ENCODE measurements around the gene CELSR1.
"Not testable (repeated sequence)": the region's sequence is repeated elsewhere in the genome, so short reads cannot be mapped to it uniquely, and the experiment has no call there.

CELSR1 gene

DNA sequence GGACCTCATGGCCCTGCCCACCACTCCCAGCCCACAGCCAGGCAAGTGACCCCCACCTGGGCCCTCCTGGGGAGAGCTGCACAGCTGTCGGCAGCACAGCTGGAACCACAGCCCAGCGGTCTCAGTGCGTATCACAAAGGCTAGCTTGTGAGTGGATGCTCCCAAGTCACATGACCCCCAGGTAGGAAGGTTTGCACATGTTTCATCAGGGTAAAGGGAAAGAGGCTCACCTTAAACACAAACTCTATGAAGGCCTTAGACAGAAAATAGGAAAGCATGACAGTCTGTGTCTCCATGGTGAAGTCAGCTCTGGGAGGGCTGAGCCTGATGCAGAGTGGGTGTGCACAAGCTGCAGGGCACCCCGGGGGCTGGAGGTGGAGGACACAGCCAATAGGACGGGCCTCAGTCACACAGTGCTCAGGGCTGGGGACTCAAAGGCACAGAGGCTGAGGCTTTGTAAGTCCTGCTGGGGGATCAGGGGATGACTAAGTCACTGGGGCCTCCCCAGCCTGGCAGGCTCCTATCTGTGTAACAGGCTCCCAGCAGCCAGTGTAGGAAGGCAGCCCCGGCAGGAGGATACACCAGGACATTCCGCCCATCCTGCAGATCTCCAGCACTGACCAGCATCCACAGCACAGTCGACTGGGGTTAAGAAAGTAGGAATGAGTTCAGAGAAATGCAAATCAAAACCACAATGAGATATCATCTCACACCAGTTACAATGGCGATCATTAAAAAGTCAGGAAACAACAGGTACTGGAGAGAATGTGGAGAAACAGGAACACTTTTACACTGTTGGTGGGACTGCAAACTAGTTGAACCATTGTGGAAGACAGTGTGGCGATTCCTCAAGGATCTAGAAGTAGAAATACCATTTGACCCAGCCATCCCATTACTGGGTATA lies 22.0 kb downstream of the CELSR1 start:
- no peak for DNase-seq (ENCODE audit: low read depth in 2 of 2)

DNA sequence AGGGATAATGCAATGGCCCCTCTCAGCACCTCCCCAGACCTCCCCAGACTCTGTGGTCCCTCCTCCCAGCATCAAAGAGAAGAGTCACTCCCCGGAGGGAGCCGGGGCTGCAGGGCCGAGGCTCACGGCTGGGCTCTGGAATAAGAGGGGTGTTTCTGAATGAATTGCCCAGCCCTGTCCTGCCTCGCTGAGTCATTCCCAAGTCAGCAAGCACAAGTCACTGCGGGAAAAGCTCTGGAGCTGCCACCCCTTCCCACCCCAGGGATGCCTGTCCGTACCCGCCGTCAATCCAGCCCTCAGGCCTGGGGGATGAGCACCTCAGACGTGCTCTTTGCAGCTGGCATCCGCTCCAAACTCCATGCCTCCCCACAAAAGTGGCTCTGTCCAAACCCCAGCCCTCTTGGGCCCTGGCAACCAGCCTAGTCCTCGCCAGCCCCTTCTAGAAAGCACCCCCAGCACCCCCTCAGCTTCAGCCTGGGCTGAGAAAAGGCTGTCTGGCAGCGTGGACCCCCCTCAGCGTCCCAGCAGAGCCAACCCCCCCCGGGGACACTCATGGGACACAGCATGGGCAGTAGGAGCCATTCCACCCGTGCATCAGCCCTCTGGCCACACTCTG lies 22.7 kb downstream of the CELSR1 start:
- DNase-seq (ENCODE audit: low read depth in 2 of 2), result no peak

DNA sequence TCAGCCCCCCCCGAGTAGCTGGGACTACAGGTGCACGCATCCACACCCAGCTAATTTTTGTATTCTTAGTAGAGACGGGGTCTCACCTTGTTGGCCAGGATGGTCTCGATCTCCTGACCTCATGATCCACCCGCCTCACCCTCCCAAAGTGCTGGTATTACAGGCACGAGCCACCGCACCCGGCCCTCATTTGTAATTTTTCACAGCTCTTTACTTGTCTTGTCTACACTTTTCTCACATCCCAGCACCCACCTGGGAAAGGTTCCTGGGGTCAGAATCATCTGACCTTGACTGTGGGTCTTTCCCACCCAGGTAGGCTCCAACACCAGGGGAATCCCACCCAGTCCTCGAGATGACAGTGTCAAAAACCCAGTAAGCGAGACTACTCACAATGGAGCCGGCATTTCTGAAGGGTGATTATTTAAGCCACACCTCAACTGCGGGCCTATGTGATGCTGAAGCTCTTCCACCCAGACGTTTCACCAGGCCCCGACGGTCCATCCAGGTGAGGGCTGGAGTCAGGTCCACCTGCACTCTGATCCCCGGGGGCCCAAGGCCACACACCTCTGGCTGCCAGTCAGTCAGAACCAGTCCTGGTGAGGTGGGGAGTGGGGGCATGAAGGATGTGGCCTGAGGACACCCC lies 23.4 kb downstream of the CELSR1 start:
- DNase-seq (ENCODE audit: low read depth in 2 of 2), result no peak

DNA sequence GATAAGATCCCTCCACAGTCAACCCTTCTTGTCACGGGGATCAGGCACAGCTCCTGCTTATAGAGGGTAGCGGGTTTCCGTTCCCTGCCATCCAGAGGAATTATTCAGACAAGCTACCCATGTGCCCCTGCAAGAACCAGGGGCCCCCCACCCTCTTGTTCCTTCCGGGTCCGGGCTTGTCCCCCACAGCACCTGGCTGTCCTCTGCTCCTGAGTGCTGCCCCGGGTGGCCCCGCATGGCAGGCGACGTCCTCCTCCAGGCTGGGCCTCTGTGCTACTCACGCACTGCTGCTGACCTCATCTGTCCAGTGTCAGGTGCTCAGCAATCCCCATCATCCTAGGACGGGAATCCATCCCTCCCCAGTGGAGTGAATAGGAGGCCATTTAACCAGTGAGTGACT lies 24.7 kb downstream of the CELSR1 start:
- no peak for DNase-seq (ENCODE audit: low read depth in 2 of 2)

DNA sequence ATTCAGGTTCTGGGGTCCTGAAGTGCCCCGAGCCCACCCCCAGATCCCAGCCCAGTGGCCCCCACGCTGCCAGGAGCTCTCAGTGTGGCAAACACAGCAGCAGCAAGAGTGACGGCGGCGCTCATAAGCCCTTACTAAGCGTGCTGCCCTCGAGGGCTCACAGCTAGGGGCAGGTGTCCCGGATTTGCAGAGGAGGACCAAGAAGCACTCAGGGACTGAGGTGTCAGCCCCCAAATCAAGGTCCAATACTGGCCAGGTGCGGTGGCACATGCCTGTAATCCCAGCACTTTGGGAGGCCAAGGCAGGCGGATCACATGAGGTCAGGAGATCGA lies 25.4 kb downstream of the CELSR1 start:
- DNase-seq (ENCODE audit: low read depth in 2 of 2), result no peak

DNA sequence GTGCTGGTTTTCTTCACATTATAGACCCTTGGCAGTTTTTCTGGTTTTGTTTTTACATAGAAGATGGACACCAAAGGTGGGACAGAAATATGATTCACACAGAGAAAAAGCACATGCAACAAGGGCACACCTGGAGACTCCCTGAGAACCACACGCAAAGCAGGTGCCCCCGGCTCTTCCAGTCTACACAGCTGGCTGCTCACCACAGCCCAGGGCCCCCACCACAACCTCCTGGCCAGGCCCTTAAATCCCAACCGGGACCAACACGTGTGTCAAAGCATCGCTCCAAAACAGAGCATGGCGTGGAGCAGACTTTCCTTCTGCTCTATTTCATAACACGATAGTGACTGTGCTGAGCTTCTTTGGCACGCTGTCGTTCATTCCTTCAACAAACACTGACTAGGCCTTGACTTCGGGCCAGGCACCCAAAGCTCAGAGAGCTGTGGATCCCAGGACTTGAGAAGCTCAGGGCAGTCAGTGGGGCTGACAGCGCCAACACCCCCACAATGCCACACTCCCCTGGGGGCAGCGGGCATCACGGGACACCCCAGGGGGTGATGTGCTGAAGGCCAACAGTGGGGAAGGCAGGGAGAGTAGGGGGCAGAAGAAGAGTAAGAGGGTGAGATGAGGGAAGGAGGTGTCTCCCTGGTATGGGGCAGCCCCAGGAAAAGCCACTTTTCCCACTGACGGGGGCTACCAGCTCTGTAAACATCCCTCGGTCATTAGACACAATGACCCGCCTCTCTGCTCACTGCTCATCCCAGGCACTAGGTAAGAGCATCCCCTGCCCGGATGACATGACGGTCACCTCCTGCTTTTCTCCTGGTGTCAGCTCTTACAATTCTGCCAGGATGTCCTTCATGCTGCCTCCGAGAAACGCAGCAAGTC lies 26.0 kb downstream of the CELSR1 start:
- no peak for DNase-seq (ENCODE audit: low read depth in 2 of 2)

DNA sequence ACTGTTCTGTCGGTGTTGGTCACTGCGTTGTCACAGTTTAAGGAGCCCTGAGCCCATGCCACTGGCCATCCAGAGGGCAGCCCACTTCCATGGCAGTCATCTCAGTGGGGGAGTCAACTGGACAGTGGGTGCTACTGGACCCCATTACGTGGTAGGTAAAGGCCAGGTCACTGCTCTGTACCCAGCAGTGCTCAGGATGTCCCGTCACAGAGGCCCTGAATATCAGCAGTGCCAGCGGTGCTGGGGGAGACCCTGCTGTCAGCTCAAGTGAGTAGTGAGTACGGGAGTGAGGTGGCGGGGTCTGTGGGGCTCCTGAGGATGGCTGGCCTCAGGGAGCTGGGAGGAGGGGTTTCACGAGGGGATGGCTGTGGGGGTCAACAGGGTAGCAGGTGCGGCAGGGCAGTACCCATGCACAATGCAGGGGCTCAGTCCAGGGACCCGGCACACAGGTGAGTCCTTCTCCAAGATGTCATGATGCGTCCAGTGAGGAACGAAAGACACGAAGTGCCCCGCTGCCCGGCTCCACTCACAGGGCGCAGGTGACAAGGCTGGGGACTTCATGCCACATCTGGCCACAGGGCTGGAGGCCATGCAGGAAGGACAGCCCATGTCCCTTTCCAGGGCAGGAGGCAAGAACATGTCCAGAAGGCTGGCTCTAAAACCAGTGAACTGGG lies 27.9 kb downstream of the CELSR1 start:
- no peak for DNase-seq (ENCODE audit: low read depth in 2 of 2)

DNA sequence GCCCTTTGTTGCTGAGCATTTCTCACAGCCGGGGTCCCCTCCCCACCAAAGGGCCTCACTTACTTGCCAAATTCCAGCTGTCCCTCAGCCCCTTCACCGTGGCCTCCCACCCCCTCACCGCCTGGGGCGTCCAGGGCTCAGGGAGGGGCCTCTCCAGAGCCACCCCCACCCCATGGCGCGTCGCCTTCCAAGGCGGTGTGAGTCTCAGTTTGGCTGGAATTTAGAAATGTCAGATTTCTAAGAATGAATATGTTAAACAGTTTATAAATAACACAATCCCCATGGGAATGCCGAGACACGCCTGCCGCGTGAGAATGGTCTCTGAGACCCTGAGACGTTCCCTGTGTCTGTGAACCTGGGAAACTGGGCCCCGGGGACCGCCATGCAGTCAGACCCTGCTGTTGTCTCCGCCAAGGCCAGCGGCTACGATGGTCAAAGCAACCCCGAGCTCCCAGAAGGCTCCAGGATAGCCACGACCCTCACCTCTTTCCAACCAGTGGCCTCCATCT lies 28.9 kb downstream of the CELSR1 start:
- DNase-seq (ENCODE audit: low read depth in 2 of 2), result no peak

DNA sequence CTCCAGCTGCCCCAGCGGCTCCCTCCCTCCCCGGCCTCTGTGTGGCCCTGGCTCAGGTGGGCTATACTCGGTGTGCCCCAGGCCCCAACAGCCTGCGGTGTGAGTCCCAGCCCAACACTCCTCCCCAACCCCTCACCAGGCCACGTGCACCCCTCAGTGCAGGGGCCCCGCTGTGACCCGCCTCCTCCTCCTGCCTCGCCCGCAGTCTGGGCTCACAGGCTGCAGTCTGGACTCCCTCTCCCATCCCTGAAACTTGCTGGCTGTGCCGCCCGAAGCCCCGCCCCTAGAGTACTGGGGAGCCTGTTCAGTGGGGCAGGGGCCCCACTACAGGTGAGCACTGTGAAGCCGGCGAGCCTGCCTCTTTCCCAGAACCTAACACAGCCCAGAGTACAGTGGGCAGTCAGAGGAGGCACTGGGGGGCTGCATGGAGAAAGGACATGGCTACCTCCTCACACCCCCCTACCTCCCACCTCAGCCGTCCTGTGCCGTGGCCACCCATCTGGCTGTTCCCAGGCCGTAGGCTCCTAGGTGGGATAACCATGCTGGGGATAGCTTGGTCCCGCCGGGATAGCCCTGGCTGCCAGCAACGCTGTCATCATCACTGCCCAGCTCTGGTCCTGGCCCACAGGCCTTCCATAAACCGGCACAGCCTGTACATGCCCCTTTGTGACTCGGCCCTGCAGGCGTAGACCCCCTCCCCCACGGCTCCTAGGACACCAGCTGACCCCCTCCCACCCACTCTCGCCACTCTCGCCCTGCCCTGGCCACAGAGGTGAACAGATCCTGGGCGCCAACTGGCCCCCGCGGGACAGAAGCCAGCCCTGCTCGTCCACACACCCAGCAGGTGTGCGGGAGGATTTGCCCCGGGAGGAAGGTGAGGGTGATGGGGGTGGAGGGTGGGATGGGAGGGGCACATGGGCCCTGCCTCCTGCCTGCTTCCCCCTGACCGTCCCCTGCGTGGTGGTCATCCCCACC lies 29.7 kb downstream of the CELSR1 start:
- DNase-seq (ENCODE audit: low read depth in 2 of 2), result no peak

DNA sequence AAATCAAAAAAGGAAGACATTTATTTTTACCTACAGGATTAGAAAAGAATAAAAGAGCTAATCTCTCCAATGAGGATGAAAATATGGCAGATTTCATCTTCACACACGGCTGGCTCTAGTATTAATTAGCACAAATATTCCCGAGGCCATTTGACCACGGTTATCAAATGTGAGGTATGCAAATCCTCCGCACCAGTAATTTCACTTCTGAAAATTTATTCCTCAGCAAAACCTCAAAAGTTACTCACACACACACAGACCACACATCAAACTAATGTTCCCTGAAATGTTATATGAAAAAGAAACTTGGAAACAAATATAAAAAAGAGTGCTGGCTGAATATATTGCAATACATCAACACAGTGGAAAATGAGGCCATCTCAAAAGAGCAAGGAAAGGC lies 32.8 kb downstream of the CELSR1 start:
- no peak for DNase-seq (ENCODE audit: low read depth in 2 of 2)

DNA sequence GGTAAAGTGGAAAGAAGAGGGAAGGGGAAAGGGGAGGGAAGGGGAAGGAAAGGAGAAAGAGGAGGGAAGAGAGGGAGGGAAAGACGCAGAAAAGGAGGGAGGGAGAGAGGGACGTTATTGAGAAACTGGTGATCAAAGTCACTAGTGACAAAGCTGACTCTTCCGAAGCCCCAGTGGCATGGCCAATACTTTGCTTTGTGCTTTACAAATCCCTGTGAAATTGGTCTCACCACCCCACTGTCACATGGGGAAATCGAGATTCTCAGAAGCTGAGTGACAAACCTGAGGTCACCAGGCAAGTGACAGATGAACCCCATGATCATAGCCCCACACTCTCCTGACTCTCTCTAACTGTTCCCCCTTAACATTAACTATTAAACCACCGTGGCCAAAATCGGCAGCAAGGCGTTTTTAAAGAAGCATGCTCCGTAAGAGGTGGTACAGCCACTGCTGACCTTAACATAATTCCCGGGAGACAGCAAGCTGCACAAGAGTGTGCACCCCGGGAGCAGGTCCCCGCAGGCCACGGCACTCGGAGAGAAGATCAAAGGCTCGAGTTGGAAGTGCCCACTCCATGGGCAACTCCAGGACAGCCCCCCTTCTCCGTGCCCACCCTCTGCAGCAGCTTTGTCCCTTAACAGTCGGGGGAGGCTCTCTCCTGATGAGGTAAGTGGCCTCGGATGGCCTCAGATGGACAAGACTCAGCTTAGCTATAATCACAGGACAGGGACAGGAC lies 34.8 kb downstream of the CELSR1 start:
- DNase-seq (ENCODE audit: low read depth in 2 of 2), result no peak

DNA sequence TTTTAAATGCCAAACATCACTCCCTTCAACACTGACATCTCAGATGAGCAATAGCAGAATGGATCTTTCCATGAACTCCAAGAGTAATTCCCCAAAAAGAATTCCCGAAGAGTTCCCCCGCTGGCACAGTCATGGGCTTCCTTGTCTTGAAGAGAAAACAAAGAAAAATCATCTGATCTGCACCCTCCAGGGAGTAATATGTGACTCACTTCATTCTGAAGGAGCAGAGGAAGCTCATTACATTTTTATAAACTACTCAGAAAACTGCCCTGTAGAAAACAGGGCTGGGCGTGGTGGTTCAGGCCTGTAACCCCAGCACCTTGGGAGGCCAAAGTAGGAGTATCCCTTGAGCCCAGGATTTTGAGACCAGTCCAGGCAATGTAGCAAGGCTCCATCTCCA lies 35.7 kb downstream of the CELSR1 start:
- DNase-seq (ENCODE audit: low read depth in 2 of 2), result no peak

DNA sequence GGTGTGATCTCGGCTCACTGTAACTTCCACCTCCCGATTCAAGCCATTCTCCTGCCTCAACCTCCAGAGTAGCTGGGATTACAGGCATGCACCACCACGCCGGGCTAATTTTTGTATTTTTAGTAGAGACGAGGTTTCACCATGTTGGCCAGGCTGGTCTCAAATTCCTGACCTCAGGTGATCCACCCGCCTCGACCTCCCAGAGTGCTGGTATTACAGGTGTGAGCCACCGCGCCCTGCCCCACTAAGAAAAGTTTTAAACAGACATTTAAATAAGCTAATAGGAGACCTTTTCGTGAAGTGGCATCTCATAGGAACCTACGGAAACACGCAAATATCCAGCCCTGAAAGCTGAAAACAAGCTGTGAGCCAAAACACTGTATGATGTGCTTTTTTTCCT lies 36.2 kb downstream of the CELSR1 start:
- DNase-seq (ENCODE audit: low read depth in 2 of 2), result not testable (repeated sequence)

DNA sequence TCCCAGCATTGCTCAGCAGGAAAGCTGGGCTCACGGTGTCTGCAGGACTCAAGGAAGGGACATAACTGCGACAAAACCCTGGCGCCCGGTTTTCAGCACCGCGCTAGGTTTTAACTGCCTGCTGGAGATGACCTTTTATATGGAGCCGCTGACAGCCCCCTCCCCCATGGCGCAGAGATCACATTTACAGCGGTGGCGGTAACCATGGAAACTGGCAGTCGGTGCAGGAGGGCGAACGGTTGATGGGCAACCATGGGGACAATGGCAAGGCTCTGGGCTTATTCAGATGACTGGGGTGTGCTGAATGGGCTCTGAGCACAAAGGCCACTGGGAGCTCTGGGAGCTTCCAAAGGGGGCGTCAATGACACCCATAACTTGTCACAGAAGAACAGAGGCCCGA lies 37.2 kb downstream of the CELSR1 start:
- no peak for DNase-seq (ENCODE audit: low read depth in 2 of 2)

DNA sequence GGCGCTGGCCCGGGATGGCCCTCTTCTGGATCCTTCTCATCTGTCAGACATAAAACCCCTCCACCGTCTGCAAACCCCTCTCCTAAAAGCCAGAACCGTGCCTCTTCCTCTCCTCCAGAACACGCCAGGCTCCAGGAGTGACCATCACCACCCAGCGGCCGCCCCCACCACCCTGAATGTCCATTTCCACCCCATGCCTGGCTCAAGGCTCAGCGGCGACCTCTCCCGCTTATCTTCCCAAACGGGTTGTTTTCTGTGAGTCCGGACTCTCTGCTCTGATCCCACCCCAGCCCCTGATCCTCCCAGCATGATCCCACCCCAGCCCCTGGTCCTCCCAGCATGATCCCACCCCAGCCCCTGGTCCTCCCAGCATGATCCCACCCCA lies 37.6 kb downstream of the CELSR1 start:
- DNase-seq (ENCODE audit: low read depth in 2 of 2), result no peak

DNA sequence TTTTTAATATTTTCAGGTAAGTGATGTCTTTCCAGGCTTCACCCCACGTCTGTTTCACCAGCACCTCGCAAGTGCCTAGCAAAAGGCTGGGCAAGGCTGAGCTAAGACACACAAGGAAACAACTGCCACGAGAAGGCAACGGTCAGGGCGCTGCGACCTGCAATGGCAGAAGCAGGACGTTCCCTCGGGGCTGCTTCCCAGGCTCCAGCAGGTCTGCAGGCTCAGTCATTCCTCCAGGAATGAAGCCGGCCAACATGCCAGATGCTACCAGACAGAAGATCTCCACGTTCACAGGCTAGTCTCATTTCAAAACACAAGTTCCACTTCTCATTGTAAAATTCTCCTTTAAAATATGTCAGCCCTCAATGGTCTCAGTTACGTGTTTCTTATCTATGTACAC lies 45.5 kb downstream of the CELSR1 start:
- DNase-seq (ENCODE audit: low read depth in 2 of 2), result no peak

DNA sequence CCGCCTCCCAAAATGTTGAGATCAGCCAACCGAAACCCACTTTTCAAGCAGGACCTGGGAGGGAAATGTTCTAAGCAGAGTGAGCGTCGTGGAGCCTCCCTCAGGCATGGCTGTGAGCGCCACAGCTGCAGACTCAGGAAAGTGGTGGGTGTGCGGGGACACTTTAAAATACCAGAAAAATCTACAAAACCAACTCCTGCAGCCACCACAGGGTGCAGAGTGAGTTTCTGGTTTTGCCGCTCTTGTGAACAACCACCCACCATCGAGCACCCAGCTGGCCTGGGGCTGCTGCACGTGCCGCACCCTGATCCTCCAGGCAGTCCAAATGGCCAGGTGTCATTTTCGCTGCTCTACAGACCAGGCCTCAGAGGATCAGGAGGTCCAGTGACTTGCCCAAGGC lies 46.9 kb downstream of the CELSR1 start:
- no peak for DNase-seq (ENCODE audit: low read depth in 2 of 2)

DNA sequence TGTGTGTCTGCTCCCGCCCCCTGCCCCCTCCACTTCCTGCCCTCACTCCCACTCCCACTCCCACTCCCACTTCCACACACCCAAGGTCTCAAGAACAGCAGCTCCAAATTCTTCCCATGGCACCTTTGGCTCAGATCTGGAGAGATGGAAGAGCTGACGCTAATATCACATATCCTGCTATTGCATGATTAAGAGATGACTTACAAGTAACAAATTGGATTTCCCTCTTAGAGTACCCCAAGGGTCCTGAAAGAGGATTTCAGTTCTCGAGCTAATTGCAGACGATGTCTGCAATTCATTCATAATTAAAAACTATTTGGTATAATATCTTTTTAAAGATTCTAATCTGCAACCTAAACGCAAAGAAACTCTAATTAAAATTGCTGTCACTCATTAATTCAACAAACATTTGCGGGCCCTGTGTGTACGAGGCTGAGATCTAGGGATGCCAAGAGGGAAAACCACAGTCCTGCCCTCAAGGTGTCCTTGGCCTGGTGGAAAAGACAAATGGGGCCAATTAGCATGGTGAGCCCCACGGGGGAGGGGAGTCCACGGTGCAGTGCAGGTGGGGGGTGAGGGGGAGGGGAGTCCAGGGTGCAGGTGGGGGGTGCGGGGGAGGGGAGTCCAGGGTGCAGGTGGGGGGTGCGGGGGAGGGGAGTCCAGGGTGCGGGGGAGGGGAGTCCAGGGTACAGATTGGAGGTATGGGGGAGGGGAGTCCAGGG lies 50.3 kb downstream of the CELSR1 start:
- DNase-seq (ENCODE audit: low read depth in 2 of 2), result no peak
